ENCODE results near the gene WNT10A. TPM values are rescaled to one million over a fixed set of nuclear protein-coding genes. Genes with fewer than 3 reads are reported as not detected.

Gene WNT10A
- total RNA-seq, 2 experiments from 2014 or later: 4.8 to 6.6 TPM

DNA sequence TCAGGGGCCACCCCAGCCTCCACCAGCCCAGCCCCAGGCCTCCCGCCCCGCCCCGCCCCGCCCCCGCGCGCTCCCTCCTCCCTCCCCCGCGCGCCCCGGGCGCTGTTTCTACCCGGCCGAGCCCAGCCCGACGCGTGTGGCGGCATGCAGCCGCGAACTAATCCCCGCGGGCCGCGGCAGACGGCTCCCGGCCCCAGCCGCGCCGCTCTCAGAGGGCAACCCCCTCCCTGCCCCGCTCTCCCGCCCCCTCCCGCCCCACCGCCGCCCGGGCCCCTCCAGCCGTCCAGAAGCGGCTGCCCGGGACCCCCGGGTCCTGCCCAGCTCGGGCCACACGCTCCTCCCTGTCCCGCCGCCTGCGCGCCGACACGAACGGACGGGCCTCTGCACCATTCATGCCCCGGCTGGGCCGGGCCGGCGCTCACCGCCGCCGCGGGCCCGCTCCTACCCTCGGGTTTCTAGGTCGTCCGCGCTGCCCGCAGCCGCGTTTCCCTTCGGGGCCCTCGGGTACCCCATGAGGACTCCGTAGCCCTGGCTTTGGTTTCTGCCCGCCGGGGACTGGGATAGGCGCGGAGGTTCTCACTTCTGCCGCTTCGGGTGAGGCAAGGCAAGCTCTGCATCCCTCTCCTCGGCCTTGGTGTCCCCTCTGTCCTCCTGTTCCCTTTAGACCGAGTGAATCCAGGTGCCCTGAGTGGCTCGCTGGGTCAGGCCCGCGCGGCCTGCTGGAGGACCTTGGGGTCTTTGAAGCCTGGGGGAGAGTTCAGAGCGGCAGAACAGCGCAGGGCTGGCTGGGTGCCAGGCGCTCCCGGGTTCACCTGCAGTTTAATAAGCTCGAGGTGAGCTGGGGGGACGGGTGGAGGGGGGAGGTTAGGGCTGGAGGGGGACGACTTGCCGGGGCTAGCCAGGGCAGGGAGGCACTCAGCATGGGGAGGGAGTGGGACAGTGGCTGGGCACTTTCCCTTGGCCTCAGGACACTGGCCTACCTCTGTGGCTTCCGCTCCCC is 3.1 kb downstream of the WNT10A start:
- CTCF ChIA-PET: interaction anchor here (0.5 to 12.1 kb wide), 3 partner anchors 13 to 227 kb away, joined by 3 to 500 read pairs (median 4); no protein-coding TSS in a partner anchor
- Histone ChIP-seq H3K4me1 (ENCODE audit: insufficient read depth, low read length) (peaks cover 64% of the 10 kb centered on the region), H3K36me3 (ENCODE audit: insufficient read depth, low read length) (no peaks in the 10 kb centered on the region), H3K27ac (ENCODE audit: low read depth in 1 of 2, low read length in 2 of 2) (no peak overlapping the region), H3K9me3 (ENCODE audit: control insufficient read depth in 1 of 2, insufficient read depth in 1 of 2, low read length in 2 of 2) (peaks cover 0 to 7% of the 10 kb centered on the region in 2 experiments), H3K27me3 (ENCODE audit: control insufficient read depth in 1 of 2, insufficient read depth in 2 of 2, low read length in 2 of 2) (no peaks in the 10 kb centered on the region), H3K4me3 (ENCODE audit: low read length) (peak overlapping the region; percentile 3)
- TF ChIP-seq, protein P1, sequence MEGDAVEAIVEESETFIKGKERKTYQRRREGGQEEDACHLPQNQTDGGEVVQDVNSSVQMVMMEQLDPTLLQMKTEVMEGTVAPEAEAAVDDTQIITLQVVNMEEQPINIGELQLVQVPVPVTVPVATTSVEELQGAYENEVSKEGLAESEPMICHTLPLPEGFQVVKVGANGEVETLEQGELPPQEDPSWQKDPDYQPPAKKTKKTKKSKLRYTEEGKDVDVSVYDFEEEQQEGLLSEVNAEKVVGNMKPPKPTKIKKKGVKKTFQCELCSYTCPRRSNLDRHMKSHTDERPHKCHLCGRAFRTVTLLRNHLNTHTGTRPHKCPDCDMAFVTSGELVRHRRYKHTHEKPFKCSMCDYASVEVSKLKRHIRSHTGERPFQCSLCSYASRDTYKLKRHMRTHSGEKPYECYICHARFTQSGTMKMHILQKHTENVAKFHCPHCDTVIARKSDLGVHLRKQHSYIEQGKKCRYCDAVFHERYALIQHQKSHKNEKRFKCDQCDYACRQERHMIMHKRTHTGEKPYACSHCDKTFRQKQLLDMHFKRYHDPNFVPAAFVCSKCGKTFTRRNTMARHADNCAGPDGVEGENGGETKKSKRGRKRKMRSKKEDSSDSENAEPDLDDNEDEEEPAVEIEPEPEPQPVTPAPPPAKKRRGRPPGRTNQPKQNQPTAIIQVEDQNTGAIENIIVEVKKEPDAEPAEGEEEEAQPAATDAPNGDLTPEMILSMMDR (IDR thresholded peaks at IDR 0.05): no peak
- POLR2A ChIA-PET: interaction anchor here (19.6 kb wide), 1 partner anchor 12 kb away, joined by 455 read pairs; no protein-coding TSS in a partner anchor
- no peaks in the 10 kb centered on the region for H3K9me3 Mint-ChIP-seq
- H3K4me1 Mint-ChIP-seq (ENCODE audit: low read depth): peaks cover 55% of the 10 kb centered on the region
- DNase-seq (peak in 10 of 14 experiments; percentile 28 to 80 (median 56)), ATAC-seq (ENCODE audit: poor library complexity) (no peak)
- H3K36me3 Mint-ChIP-seq (ENCODE audit: low read depth): no peaks in the 10 kb centered on the region
- intact Hi-C loops (cut with DNase I, micrococcal nuclease): no loop called here
- peak overlapping the region; percentile 77 for H3K4me3 Mint-ChIP-seq
- peak overlapping the region; percentile 45 for H3K27ac Mint-ChIP-seq
- peaks cover 3% of the 10 kb centered on the region for H3K27me3 Mint-ChIP-seq

DNA sequence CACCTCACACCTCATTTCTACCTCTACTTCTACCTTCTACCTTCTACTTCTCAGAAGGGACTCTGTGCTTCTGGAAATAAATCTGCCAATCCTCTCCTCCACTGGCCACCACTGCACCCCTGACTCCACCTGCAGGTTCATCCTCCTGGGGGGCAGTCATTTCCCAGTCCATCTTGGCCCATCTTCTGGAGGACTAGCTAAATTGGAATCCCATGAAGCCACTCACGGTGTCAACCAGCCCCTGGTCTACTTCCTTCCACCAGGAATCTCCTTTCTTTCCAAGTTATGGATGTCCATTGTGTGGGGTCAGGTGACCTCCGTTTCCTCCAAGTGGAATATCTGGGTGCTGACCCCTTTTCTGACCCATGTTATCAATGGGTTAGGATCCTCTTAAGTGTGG is 3.9 kb downstream of the WNT10A start:
- DNase-seq (no peak), ATAC-seq (ENCODE audit: poor library complexity) (no peak)
- H3K36me3 ChIP-seq (ENCODE audit: insufficient read depth, low read length): no peaks in the 10 kb centered on the region
- Mint-ChIP-seq H3K9me3 (no peaks in the 10 kb centered on the region), H3K27ac (peak overlapping the region; percentile 45), H3K4me1 (ENCODE audit: low read depth) (peaks cover 50% of the 10 kb centered on the region), H3K36me3 (ENCODE audit: low read depth) (no peaks in the 10 kb centered on the region), H3K4me3 (peak overlapping the region; percentile 40), H3K27me3 (peaks cover 3% of the 10 kb centered on the region)
- H3K27ac ChIP-seq (ENCODE audit: low read depth in 1 of 2, low read length in 2 of 2): no peak overlapping the region
- peaks cover 0 to 7% of the 10 kb centered on the region in 2 experiments for H3K9me3 ChIP-seq (ENCODE audit: control insufficient read depth in 1 of 2, insufficient read depth in 1 of 2, low read length in 2 of 2)
- TF ChIP-seq, protein P1 (IDR thresholded peaks at IDR 0.05): no peak
- CTCF ChIA-PET: interaction anchor here (1.7 to 12.1 kb wide), 2 partner anchors 8 to 12 kb away, joined by 7 to 500 read pairs; no protein-coding TSS in a partner anchor
- POLR2A ChIA-PET: interaction anchor here (19.6 kb wide), 1 partner anchor 11 kb away, joined by 455 read pairs; no protein-coding TSS in a partner anchor
- no peak overlapping the region for H3K4me3 ChIP-seq (ENCODE audit: low read length)
- intact Hi-C loops (cut with DNase I, micrococcal nuclease): no loop called here
- H3K4me1 ChIP-seq (ENCODE audit: insufficient read depth, low read length): peaks cover 57% of the 10 kb centered on the region
- no peaks in the 10 kb centered on the region for H3K27me3 ChIP-seq (ENCODE audit: control insufficient read depth in 1 of 2, insufficient read depth in 2 of 2, low read length in 2 of 2)

DNA sequence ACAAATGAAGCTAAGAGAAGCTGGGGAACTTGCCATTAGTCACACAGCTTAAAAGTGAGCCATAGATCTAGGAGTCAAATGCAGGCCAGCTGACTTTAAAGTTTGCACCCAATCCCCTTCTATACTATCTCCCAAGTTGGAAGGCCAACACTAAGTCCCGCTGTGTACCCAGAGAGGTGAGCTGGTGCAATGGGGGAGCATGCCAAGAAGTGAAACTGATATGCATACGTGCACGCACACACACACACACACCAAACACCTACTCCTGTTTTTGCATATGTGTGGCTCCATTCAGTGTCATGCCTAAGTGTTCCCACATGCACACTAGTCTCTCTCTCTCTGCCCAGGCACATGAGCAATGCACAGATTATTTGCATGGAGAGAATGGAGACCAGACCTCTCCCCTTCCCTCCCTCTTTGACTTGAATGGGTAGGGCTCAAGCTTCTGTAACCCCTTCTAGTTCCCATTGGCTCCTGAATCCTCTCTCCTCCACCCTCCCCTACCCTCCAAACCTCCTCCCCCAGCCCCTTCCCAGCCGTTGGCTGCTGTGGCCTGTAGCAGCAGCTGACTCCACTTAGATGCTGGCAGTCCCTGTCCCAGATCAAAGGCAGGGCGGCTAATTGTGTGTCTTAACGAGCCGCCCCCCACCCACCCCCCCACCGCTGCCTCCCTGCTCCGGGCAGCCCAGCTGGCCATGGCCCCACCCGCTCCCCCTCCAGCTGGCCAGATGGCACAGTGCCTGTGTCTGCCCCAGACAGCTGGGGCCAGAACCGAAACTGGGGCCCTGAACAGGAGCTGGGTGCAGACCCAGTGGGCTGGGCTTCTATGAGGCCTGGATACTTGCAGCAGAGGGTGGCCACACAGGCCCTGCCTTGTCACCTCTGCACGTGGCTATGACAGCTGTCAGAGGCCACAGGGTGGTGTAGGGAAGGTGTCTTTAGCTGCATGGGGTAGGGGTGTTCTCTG is 5.6 kb downstream of the WNT10A start:
- DNase-seq (no peak), ATAC-seq (ENCODE audit: poor library complexity) (no peak)
- Histone ChIP-seq H3K27ac (ENCODE audit: low read depth in 1 of 2, low read length in 2 of 2) (no peak overlapping the region), H3K27me3 (ENCODE audit: control insufficient read depth in 1 of 2, insufficient read depth in 2 of 2, low read length in 2 of 2) (no peaks in the 10 kb centered on the region), H3K36me3 (ENCODE audit: insufficient read depth, low read length) (no peaks in the 10 kb centered on the region), H3K4me3 (ENCODE audit: low read length) (no peak overlapping the region), H3K4me1 (ENCODE audit: insufficient read depth, low read length) (peaks cover 42% of the 10 kb centered on the region), H3K9me3 (ENCODE audit: control insufficient read depth in 1 of 2, insufficient read depth in 1 of 2, low read length in 2 of 2) (peaks cover 0 to 7% of the 10 kb centered on the region in 2 experiments)
- Mint-ChIP-seq H3K27ac (no peak overlapping the region), H3K4me1 (ENCODE audit: low read depth) (peaks cover 43% of the 10 kb centered on the region), H3K36me3 (ENCODE audit: low read depth) (no peaks in the 10 kb centered on the region), H3K27me3 (no peaks in the 10 kb centered on the region), H3K4me3 (no peak overlapping the region), H3K9me3 (no peaks in the 10 kb centered on the region)
- intact Hi-C loops (cut with DNase I, micrococcal nuclease): no loop called here
- TF ChIP-seq, protein P1 (IDR thresholded peaks at IDR 0.05): no peak
- CTCF ChIA-PET: interaction anchor here (1.3 to 12.1 kb wide), 6 partner anchors 9 to 94 kb away, joined by 3 to 500 read pairs (median 12); no protein-coding TSS in a partner anchor
- POLR2A ChIA-PET: interaction anchor here (0.6 to 19.6 kb wide), 2 partner anchors 9 to 665 kb away, joined by 3 to 455 read pairs; no protein-coding TSS in a partner anchor
